ENCODE results near the gene ZNF48.

ZNF48 gene

GRCh38 chr16:30407804-30408534 lies 12.7 kb downstream of the ZNF48 start:
- no peak for FAIRE-seq

- FAIRE-seq: no peak
Measured at GRCh38 chr16:30409125-30410060, 14.2 kb downstream of the ZNF48 start.

- no peak for FAIRE-seq
Measured at GRCh38 chr16:30413112-30413806, 18.0 kb downstream of the ZNF48 start.

- no peak for FAIRE-seq
Measured at GRCh38 chr16:30414159-30414558, 18.9 kb downstream of the ZNF48 start.

- no peak for FAIRE-seq
Measured at GRCh38 chr16:30416047-30416603, 20.9 kb downstream of the ZNF48 start.

- FAIRE-seq: no peak
Measured at GRCh38 chr16:30416624-30417528, 21.7 kb downstream of the ZNF48 start.

GRCh38 chr16:30417529-30418349 lies 22.5 kb downstream of the ZNF48 start:
- FAIRE-seq: no peak

GRCh38 chr16:30418350-30419181 lies 23.3 kb downstream of the ZNF48 start:
- no peak for FAIRE-seq

GRCh38 chr16:30421010-30421409 lies 25.8 kb downstream of the ZNF48 start:
- no peak for FAIRE-seq

GRCh38 chr16:30428055-30428454 lies 32.8 kb downstream of the ZNF48 start:
- no peak for FAIRE-seq

- no peak for FAIRE-seq
Measured at GRCh38 chr16:30429418-30429677, 34.1 kb downstream of the ZNF48 start.

- FAIRE-seq: peak; percentile 96
Measured at GRCh38 chr16:30429678-30430427, 34.6 kb downstream of the ZNF48 start, which contains the start of gene DCTPP1. DCTPP1 (minus strand) TSS chr16:30430030; CDS start chr16:30429980, 50 bp downstream.

- no peak for FAIRE-seq
Measured at GRCh38 chr16:30430428-30430970, 35.3 kb downstream of the ZNF48 start.

- FAIRE-seq: no peak
Measured at GRCh38 chr16:30434852-30435251, 39.6 kb downstream of the ZNF48 start.

GRCh38 chr16:30437511-30438046 lies 42.4 kb downstream of the ZNF48 start:
- no peak for FAIRE-seq

- FAIRE-seq: no peak
Measured at GRCh38 chr16:30438835-30439234, 43.6 kb downstream of the ZNF48 start.

GRCh38 chr16:30439720-30440348 lies 44.6 kb downstream of the ZNF48 start:
- no peak for FAIRE-seq

- no peak for FAIRE-seq
Measured at GRCh38 chr16:30443631-30444030, 48.4 kb downstream of the ZNF48 start.
